ENCODE measurements around the gene SGCA. TPM values are rescaled to one million over a fixed set of nuclear protein-coding genes. Genes with fewer than 3 reads are reported as not detected.

Gene SGCA
- total RNA-seq, 2 donors from 2014 or later, result 0.89 to 5.5 TPM

- H3K27me3 ChIP-seq, result peaks cover 14% of the 10 kb centered on the region
- H3K9me3 ChIP-seq, result no peaks in the 10 kb centered on the region
- H3K4me1 ChIP-seq, result peaks cover under 1% of the 10 kb centered on the region
- intact Hi-C loops (cut with DNase I), result no loop called here
- TF ChIP-seq CTCF (IDR thresholded peaks at IDR 0.05), result no peak
- no peak for DNase-seq
- no peak overlapping the region for H3K4me3 ChIP-seq
- H3K9ac ChIP-seq (ENCODE audit: low read depth in 2 of 2, low read length in 2 of 2), result peak overlapping the region in 1 of 2 donors; percentile 19
- peak overlapping the region; percentile 22 for H3K27ac ChIP-seq
- no peaks in the 10 kb centered on the region for H3K36me3 ChIP-seq
Observed at GRCh38 chr17:50205963-50206505, 40.2 kb downstream of the SGCA start.

- Histone ChIP-seq H3K27ac (no peak overlapping the region), H3K4me1 (no peaks in the 10 kb centered on the region), H3K9ac (ENCODE audit: low read depth in 2 of 2, low read length in 2 of 2) (no peak overlapping the region), H3K27me3 (peaks cover 7% of the 10 kb centered on the region), H3K9me3 (no peaks in the 10 kb centered on the region), H3K36me3 (no peaks in the 10 kb centered on the region), H3K4me3 (no peak overlapping the region)
- no peak for TF ChIP-seq CTCF (IDR thresholded peaks at IDR 0.05)
- intact Hi-C loops (cut with DNase I), result no loop called here
- DNase-seq, result peak; percentile 42
Observed at GRCh38 chr17:50206604-50207293, 40.9 kb downstream of the SGCA start.

- Histone ChIP-seq H3K9me3 (no peaks in the 10 kb centered on the region), H3K4me3 (no peak overlapping the region), H3K27ac (no peak overlapping the region), H3K36me3 (no peaks in the 10 kb centered on the region), H3K27me3 (peaks cover 3% of the 10 kb centered on the region), H3K9ac (ENCODE audit: low read depth in 2 of 2, low read length in 2 of 2) (no peak overlapping the region), H3K4me1 (no peaks in the 10 kb centered on the region)
- intact Hi-C loops (cut with DNase I), result no loop called here
- DNase-seq, result no peak
- TF ChIP-seq CTCF (IDR thresholded peaks at IDR 0.05), result no peak
Observed at GRCh38 chr17:50207315-50207714, 41.5 kb downstream of the SGCA start.

- H3K9ac ChIP-seq (ENCODE audit: low read depth in 2 of 2, low read length in 2 of 2), result peak overlapping the region in 1 of 2 donors; percentile 5
- no peak overlapping the region for H3K27ac ChIP-seq
- TF ChIP-seq CTCF (IDR thresholded peaks at IDR 0.05), result no peak
- H3K4me3 ChIP-seq, result no peak overlapping the region
- H3K4me1 ChIP-seq, result no peaks in the 10 kb centered on the region
- DNase-seq, result no peak
- intact Hi-C loops (cut with DNase I), result no loop called here
- peaks cover under 1% of the 10 kb centered on the region for H3K27me3 ChIP-seq
- no peaks in the 10 kb centered on the region for H3K36me3 ChIP-seq
- H3K9me3 ChIP-seq, result no peaks in the 10 kb centered on the region
Observed at GRCh38 chr17:50207792-50208567, 42.2 kb downstream of the SGCA start.

GRCh38 chr17:50208611-50209061 is 42.8 kb downstream of the SGCA start:
- peak overlapping the region; percentile 61 for H3K27ac ChIP-seq
- no peaks in the 10 kb centered on the region for H3K4me1 ChIP-seq
- H3K27me3 ChIP-seq, result no peaks in the 10 kb centered on the region
- no peak for TF ChIP-seq CTCF (IDR thresholded peaks at IDR 0.05)
- DNase-seq, result no peak
- intact Hi-C loops (cut with DNase I), result no loop called here
- H3K9me3 ChIP-seq, result no peaks in the 10 kb centered on the region
- no peak overlapping the region for H3K4me3 ChIP-seq
- no peaks in the 10 kb centered on the region for H3K36me3 ChIP-seq
- no peak overlapping the region for H3K9ac ChIP-seq (ENCODE audit: low read depth in 2 of 2, low read length in 2 of 2)

Measured in colonic mucosa (tissue), 4 donors.